GM15510 (cell line): Measurements from ENCODE around the gene TMEM107.

Source experiments
- POLR2A ChIP-seq: IDR thresholded peaks from 3 replicates; pipeline ENCODE4 v1.6.1; 2011; ENCODE audit warnings: borderline replicate concordance; ENCODE audit not compliant: insufficient read length; ENCODE audit errors: extremely low read depth

The TMEM107 gene

DNA sequence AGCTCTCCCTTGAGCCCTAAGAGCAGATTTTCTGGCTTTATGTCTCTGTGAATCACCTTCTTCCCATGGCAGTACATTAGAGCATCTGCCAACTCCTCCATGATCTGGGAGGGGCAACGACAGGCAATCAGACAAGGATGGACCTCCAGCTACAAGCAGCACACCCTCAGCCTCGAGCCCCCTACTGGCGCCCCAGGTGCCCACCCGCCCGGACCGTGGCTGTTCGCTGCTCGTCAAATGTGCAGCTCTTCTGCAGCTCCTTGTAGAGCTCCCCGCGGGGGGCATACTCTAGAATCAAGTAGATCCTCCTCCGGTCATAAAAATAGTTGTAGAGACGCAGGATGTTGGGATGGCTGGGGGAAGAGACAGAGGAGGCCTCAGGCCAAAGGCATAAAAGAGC, 30.4 kb upstream of the TMEM107 start:
- no peak for TF ChIP-seq POLR2A

DNA sequence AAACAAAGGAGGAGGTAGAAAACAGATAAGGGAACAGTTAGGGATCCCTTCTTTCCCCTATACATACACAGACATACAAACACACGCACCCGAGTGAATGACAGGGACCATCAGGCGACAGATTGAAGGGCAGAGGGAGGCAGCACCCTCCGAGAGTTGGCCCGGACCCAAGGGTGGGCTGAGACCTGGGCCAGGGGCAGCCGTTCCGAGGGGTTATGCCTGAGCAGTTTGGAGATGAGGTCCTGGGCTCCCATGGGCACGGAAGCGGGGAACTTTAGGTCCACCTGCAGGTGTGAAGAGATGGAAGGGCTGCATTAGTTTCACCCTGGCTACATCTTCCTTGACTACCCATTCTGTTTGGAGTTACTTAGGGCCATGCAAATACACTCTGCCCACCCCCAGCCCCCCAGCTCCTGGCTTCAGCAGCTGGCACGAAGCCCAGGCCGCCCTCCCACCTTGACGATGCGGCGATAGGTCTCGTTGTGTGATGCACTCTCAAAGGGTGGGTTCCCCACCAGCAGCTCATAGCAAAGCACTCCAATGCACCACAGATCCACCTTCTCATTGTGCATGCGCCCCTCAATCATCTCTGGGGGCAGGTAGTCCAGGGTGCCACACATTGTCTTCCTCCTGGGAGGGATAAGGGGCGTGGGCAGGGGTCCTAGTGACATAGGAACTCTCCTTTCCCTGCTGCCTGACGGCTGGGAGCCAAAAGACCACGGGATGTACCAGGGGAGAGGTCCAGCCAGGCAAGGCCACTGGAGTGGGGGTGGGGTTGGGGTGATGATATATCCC, 28.8 kb upstream of the TMEM107 start:
- peak; percentile 27 for TF ChIP-seq POLR2A

DNA sequence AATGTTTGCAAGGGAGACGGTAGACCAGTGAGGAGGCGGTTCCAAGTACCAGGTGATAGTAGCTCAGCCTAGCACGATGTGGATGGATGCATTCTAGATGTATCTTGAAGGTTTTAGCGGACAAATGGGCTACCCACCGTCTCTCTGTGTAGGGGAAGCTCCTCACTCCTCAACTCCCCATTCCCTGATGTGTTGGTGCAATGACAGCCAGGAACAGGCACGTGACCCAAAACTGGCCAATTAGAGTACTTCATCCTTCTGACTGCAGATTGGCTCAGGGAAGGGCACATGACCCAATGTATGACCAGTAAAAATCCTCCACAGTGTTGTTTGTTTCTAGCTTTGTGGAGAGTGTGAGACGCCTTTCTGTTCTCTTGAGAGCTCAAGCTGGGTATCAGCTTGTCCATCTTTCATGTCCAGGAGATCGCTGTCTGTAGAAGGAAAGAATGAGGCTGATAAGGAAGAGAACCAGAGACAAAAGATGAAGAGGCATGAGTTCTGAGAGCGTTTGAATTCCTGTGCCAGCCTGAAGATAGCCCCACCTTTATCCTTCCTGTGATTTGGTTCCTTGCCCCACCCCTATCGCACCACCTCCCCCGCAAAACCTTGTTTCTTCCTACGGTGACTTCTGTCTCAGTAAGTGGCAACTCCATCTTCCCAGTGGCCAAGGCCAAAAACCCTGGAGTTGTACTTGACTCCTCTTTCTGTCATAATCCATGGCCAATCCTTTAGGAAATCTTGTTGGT, 16.1 kb upstream of the TMEM107 start:
- TF ChIP-seq POLR2A, result peak; percentile 57

DNA sequence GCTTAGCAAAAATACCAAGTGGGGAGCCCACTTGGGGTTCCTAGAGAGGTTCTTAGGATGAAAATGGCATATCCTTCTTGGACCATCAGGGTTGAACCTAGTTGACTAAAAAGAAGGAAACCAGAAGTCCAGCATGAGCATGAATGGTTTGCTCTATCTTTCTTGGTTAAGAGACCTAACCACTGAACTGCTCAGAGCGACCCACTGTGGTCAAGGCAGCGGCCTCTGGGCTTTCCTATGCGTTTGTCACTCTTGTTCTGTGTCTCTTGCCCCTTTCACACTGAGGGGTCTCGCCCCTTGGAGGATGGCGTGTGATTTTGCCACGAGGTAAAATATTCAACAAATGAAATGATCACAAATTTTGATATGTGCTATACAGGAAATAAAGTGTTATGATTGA, 14.3 kb upstream of the TMEM107 start:
- no peak for TF ChIP-seq POLR2A

DNA sequence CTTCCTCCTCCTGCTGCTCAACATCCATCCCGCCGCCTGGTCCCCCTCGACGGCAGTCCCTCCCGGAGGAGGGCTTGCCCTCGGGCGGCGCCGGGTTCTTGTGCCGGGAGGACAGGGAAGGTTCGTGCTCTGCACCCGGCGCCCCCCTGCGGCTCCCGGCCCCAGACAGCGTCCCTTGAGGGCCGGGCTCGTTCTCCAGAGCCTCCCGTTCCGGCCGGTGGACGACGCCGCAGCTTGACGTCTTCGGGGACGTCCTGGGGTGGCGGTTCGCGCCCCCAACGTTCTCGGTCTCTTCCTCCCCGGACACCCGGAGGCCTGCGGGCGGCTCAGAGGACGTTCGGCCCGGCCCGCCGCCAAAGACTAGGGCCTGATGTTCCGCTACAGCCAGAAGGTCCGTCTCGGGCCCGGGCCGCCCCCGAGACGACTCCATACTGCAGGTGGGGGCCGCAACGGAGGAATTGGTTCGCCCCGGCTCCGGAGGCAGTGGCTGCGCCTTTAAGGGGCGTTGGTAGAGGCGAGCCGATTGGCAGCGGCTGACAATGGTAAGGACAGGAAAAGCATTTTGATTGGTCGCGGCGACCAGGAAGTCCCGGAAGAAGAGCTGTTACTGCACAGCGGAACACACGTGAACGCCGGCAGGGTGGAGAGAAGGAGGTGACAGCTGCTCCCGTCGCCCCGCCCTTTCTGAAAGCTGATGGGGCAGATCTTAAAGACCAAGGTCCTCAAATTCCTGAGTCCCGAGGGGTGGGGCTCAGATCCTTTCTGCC, 13.7 kb upstream of the TMEM107 start, which contains the start of gene BORCS6:
TSS of gene BORCS6 (minus strand) at position 470 of the 767 bp plus-strand sequence. CDS start at position 430, 40 bp downstream.
- TF ChIP-seq POLR2A, result peak; percentile 74

DNA sequence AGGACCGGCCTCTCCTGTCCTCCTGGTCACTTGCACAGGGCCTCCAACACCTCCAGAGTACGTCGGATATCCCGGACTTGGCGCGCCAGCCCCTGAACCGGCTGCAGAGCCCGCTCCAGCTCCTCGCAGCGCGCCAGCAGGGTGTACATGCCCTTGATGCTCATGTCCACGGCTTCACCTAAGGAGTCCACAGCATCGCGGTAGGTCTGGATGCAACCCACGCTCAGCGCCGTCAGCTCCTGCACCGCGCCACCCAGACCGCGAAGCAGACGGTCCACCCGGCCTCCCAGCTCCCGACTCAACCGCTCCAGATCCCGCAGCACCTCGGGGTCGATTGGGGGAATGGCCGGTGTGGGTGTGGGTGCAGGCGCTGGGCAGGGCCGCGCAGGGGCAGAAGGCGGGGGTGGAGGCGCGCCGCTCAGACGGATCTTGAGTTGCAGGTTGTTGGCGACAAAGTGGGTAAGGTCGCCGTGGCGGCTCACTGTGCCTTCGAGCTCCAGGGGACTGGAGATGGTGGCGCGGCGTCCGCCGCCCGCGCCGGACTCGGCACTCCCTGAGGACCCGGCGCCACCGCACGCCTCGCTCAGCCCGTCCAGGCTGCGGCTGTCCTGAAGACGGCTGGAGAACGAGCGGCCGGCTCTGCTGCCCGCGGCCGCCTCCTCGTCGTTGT, 13.0 kb upstream of the TMEM107 start:
- TF ChIP-seq POLR2A, result no peak

DNA sequence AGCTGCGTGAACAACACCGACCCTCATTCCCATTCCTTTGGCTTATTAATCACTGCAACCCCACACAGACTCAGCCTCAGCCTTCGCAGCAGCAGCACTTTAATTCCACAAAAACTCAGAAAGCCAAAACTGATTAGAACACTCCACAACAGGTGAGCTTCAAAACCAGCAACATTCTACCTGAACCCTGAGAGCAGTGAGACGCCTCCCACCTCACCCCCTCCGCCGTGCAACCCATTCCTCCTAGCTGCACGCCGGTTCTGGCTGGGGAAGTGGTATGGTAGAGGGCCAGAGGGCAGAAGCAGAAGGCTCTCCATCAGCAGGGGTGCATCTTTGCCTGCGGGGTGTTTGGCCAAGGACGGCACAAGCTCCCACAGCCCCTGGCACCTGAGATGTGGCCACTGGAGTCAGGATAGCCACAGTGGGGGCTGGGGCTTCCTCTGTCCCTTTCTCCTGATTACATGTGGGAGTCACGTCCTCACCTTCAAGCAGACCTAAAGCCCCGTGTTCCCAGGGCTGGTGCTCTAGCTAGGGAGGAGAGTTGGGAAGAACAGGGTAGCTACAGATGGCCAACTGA, 12.2 kb upstream of the TMEM107 start:
- TF ChIP-seq POLR2A, result no peak

DNA sequence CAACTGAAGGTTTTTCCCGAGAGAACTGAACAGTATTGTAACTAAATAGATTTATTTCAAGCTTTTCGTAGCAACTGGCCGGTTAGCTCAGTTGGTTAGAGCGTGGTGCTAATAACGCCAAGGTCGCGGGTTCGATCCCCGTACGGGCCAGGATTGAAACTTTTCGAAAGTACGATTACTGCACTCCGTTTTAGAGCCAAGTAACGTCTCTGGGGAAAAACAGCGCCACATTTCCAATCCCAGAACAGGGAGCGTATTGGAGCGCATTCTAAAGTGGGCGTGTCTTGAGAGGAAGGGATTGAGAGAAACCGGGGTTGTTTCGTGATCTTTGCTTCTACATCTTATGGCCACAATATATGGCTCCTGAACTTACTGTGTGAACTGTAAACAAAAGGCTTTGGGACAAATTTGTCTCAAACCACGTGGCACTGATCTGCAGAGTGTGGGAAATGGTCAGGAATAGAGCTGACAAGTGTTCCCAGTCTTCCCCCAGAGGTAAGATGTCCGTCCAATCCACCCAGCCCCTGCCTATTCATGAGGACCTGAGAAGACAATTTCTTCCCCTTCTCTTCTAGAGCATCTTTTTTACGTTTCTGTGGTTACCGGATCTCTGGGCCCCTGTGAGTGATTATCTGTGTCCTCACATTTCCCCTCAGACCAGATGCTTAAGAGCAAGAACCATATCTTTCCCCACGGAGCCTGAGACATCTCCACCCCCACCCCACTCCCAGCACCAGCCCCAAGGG, 11.5 kb upstream of the TMEM107 start:
- peak; percentile 19 for TF ChIP-seq POLR2A

DNA sequence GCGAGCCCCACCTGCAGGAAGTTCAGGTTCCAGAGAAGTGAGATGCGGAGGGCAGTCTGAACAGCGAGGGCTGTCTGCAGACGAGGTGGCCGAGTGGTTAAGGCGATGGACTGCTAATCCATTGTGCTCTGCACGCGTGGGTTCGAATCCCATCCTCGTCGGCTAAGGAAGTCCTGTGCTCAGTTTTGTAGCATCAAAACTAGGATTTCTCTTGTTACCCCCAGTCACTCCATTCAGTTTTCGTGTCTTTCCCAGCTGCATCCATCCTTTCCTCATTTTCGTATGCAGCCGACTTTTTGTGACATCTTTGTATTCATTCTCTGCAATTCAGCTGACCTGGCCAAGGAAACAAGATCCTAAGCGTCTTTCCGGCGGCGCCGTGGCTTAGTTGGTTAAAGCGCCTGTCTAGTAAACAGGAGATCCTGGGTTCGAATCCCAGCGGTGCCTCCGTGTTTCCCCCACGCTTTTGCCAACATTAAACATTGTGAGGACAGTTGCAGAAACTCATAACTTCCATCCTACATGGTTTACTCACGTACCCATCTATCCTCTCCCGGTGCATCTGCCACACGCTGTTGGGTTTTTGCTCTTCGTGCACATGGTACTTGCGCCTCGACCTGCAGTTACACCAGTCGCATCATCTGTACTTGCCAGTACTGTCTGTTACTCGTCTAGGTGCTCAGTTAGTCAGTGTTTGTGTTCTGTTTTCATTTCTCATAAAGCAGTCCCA, 10.8 kb upstream of the TMEM107 start:
- TF ChIP-seq POLR2A, result no peak

DNA sequence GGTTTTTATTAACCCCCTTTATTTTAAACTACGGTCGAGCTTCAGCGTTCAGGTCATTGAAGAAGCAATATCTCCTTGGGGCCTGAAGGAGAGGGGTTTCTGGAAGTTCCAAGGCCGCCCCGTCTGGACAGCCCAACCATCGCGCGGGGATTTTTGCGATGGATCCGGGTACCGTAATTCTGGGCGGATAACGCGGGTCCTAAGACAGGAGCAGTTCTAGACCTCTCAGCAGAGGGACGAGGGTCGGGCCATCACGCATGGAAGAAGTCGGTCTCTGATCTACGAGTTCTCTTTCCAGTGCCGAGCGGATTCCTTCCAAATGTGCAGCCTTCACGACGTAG, 10.2 kb upstream of the TMEM107 start:
- peak; percentile 13 for TF ChIP-seq POLR2A

DNA sequence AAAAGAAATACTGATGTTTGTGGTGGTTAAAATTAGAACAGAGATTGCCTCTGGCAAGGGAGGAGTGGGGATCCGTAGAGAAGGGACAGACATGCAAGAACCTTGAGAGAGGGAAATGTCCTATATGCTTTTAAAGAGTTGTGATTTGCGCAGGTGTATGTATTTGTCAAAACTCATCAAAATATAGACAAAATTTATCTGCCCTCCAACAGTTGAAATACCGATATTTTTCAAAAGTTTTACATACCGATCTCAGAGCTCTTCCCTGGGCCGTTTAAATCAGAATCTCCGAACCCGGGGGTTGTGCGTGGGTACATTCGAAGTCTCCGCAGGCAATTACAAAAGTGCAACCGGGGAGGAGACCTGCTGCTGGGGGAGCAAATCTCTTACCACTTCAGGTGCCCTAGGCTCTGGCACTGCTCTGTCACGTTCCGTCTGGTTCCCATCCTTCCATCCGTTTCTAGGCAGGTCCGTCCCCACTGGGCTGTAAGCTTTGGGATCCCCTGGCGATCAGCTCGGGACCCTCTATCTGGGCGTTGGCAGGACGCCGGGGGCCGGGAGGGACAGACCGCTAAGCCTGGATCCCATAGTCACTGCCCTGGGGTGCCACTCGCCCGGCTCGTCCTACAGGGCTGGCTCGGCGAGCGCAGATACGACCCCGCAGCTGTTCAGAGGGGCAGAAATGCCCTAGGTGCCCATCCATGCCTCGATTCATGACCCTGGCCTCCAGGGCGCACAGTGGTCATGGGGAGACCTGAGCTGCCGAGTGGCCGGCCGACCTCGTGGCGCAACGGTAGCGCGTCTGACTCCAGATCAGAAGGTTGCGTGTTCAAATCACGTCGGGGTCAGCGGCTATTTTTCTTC, 9.6 kb upstream of the TMEM107 start:
- peak; percentile 43 for TF ChIP-seq POLR2A
